ENCODE data around the gene NUDT22.
"Not testable (repeated sequence)": the region's sequence is repeated elsewhere in the genome, so short reads cannot be mapped to it uniquely, and the experiment has no call there.

NUDT22 gene

DNA sequence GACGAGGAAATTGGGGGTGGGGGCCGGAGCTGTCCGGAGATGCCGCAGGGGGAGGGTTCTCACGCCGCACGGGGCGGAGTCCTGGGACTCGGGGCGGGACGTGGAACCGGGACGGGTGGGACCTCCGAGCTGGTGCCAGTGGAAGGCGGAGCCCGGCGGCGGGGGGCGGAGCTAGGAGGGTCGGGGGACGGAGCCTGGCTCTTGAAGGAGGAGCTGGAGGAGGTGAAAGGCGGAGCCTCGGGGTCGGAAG is 15.1 kb downstream of the NUDT22 start:
- DNase-seq: peak; percentile 94 to 100 (median 99)

DNA sequence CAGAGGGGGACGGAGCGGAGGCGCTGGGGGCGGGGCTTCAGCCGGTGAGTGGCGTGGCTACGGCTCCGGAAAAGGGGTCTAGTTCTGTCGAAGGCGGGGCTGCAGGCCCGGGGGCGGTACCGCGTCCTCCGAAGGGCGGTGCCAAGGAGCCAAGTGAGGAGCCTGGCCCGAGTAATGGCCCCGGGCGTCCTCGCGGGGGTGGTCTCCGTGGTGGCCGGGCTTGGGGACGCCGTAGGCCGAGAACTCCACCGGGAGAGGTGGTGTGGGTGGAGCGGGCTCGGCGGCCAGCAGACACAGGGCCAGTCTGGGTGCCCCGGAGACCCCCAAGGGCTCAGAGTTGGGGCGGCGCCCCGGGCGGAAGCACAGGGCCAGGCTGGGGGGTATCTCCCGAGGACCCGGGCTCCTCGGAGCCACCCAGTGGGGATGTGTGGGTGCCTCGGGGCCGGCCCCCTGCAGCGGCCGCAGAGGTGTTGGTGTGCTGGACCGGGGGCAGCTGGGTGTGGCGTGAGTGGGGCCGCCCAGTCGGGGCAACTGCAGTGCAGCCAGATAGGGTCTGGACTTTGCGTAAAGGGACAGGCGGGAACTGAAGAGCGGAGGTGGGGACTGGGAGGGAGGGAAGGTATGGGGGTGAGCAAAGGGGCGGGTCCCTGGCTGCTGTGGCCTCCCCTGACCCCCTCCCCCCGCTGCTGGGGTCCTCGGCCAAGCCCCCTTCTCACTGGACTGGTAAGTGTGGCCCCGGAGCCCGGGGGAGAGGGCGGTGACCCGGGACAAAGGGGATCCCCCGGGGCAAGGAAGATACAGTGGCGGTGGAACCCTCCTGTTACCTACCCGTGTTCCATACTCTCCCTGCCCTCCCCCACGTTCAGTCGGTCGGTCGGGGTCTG is 15.7 kb downstream of the NUDT22 start:
- peak in 1 of 56 donors; percentile 48 for DNase-seq

DNA sequence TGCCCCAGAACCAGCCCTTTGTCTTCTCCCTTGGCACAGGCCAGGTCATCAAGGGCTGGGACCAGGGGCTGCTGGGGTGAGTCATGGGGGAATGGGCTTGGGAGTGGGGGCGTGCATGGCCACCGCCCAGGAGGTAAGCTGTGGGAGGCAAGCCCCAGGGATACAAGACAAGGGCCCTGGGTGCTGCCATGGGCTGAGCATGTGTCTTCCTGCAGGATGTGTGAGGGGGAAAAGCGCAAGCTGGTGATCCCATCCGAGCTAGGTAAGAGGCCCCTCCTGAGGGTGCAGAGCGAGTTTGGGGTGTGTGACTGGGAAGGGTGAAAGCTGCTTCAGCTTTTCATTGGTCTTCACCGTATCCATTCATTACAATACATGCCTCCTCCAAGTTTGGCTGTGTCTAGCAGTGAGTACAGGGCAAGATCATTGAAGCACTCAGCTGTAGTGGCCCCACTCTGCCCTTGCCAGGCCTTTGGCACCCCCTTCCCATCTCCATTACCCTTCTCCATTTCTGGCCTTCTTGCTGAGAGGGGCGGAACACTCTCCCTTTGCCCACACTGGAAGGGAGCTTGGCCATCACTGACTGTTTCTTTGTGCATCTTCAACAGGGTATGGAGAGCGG is 17.3 kb downstream of the NUDT22 start:
- no peak for DNase-seq

DNA sequence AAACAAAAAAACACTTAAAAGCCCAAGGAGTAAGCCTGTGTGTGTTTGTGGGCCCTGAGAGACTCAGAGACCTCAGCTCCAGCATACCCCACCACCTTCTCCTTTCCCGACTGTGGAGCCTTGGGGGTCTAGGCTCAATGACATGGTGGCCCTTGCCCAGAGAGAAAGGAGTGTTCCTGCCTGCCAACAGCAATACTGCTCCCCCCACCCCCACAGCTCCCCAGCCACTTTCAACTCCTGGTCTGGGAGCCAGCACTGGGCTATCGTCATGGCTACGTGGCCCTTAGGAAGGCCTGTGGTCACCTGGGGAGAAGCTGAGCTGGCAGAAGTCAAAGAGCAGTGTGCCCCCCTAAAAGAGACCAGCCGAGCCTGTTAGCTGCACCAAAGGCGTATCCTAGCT is 18.0 kb downstream of the NUDT22 start:
- DNase-seq: no peak

DNA sequence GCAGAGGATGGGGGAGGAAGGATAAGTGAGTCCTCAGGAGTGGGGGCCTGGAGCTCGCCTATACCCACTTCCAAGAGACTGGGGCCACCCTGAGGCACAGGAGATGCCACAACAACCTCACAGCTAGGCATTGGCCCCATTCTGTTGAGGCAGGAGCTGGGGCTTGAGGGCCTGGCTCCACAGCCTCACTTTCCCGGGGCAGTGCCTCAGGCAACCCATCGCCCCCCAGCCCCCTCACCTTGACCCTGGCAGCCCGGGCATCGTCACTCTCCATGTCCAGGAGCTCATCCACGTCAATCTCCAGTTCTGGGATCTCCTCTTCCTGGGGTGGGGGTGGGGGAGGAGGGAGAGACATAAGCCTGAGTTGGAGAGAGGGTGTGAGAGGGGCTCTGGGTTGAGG is 18.9 kb downstream of the NUDT22 start:
- DNase-seq: peak in 1 of 56 donors; percentile 14

DNA sequence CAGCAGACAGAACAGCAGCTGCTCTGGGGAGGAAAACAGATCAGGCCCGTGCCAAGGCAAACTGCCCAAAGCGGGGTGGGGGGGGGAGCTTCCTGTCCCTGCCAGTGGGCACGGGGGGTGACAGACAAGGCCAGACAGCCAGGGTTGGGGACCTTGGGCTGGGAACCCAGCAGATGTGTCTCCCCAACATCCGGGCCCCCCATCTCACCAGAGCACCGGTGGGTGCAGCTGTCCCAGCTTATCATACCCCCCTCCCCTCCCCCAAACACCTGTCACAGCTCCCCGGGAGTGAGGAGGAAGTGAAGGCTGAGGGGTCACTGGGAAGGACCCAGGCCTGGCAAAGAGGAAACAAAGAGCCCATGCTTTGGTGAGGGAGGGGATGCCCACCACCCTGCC is 19.3 kb downstream of the NUDT22 start:
- peak in 24 of 56 donors; percentile 16 to 64 (median 40) for DNase-seq

DNA sequence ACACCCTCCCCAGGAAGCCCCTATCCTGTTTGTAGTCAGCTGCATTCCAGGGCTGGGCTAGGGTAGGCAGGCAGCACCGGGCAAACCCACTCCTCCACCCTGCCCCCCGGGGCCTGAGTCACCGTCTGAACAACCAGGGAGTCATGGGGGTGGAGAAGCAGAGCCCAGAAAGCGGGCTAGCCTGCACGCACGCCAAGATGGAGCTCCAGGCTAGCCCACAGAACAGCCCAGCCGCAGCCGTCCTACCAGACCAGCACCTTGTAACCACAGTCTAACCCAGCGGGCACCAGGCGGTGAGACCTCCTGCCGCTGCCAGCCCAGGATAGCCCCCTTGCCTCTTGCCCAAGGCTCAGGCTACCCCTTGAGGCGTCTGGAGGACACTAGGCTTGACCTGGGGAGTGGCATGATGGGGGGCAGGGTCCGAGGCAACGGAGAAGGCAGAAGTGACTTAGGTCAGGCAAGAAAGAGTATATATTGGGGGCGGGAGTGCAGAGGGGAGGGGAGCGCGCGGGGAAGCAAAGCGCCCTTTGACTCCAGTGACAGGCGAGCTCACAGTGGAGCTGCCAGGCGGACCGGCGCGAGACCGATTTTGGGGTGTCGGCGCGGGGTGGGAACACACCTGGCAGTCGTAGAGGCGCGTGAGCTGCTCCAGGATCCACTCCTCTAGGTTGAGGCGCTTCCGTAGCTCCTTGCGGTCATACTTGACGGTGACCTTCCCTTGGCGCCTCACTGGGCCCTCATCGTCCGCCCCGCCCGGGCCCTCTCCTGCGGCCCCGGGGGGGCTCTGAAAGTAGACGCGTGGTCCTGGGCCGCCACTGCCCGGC is 19.9 kb downstream of the NUDT22 start:
- peak in 18 of 56 donors; percentile 11 to 55 (median 36) for DNase-seq

DNA sequence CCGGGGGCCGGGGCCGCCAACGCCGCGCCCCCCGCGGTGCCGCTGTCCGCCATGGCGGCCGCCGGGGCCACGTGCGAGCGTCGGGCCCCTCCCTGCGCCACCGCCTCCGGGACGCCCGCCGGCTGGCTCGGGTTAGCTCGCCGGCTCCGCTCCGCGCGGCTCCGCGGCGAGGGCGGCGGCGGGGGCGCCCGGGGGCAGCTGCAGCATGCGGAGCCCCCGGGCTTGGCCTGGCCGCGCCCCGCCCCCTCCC is 20.5 kb downstream of the NUDT22 start:
- DNase-seq: not testable (repeated sequence)

DNA sequence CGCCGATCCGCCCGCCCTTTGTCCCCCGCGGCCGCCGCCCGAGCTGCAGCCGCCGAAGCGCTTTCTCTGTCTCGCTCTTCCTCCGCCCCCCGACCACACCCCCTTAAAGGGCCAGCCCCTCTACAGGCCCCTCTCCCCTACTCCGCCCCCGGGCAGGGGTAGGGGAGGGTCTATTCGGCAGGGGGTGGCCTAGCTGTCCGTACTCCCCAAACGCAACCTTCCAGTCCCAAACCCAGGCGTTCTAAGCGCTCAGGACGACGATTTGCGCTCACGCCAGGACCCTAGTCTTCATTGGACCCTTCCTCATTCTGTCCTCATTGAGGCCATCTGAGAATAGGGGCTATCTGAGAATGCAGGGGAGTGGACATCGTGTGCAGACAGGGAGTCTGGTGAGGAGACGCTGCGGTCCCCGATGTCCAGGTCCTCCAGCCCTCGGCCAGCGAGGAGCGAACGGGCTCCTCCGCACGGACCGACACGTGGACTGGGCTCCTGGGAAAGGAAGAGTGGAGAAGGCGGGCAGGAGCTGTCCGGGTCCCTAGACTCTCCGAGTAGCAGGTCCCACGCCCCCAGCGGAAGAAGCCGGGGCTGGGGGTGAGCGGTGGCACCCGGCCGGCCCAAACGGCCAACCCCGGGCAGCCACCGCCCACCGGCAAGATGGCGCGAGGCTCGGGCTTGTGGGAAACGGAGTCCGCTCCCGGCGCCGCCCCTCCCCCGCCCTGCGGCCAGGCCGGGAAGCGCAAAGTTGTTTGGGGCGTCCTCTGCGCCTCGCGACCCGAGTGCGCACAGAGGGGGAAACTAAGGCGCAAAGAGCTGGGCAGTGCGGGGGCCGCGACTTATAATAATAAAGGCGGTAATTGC is 21.0 kb downstream of the NUDT22 start, which contains the start of gene PPP1R14B:
Gene PPP1R14B, minus strand, starts transcription at position 73 of the 858 bp plus-strand sequence. CDS start 270 bp downstream, outside the sequence.
- peak in 53 of 56 donors; percentile 36 to 90 (median 73) for DNase-seq

DNA sequence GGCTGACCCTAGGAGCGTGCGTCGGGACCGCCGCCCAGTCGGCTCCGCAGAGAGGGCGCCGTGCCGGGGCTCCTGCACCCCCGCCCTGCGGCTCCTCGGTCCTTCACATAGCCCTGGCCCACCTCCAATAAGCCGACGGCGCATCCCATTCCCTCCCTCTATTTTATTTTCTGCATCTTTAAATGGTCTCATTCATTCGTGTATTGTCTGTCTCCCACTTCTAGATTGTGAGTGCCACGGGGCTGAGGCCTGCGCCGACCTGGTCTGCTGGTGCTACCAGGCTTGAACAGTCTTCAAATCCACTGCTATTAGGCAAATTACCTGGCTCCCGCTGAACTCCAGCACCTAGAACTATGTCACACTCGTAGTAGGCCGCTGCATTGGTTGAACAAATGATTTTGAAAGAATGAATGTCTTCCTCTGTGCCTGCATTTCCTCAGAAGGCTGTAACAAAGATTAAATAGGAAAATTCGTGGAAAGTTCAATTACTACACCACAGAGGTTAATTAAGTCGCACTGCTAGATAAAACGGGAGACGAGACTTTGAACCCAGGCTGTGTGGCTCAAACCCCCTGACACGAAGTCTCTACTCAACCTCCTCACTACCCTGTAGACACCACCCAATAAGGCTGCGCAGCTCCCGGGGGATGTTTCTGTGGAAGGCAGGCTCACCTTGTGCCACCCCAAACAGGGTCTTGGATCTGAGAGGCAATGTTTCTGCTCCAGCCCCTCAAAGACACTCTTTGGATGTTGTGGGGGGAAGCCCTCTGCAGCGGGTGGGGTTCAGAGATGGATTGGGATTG is 21.9 kb downstream of the NUDT22 start:
- peak in 1 of 56 donors; percentile 84 for DNase-seq

DNA sequence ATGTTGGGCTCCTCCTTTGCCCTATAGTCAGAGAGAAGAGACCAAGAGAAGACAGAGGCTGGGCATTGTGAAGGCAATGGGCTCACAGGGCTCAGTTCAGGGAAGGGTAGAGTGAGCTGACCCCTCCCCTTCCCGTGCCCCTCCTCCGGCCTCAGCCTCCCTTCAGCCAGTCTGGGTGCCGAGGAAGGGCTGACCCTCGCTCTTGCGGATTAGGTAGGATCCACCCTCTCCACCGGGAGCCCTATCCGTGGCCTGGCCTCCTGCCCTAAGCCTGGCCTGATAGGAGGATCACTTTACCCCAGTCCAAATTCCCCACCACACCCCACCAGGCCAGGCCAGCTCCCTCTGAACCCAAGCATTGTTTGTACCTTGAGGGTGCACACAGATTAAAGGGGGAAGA is 22.5 kb downstream of the NUDT22 start:
- no peak for DNase-seq

DNA sequence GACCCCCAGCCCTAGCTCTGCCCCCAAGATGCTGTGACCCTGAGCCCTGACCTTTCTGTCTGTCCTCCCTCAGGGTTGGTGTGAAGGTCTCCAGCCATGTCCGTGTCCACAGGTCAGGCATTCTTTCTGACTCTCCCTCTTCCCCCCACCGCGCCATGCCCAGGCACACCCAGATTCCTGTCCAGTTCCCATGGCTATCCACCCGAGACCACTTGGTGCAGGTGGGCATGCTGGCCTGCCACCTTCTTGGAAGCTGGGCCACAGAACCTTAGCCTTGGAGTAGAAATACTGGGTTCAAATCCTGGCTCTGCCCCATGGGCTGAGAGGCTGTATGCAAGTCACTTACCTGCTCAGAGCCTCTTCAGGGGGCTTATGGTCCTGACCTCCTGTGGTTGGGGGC is 23.0 kb downstream of the NUDT22 start:
- no peak for DNase-seq

DNA sequence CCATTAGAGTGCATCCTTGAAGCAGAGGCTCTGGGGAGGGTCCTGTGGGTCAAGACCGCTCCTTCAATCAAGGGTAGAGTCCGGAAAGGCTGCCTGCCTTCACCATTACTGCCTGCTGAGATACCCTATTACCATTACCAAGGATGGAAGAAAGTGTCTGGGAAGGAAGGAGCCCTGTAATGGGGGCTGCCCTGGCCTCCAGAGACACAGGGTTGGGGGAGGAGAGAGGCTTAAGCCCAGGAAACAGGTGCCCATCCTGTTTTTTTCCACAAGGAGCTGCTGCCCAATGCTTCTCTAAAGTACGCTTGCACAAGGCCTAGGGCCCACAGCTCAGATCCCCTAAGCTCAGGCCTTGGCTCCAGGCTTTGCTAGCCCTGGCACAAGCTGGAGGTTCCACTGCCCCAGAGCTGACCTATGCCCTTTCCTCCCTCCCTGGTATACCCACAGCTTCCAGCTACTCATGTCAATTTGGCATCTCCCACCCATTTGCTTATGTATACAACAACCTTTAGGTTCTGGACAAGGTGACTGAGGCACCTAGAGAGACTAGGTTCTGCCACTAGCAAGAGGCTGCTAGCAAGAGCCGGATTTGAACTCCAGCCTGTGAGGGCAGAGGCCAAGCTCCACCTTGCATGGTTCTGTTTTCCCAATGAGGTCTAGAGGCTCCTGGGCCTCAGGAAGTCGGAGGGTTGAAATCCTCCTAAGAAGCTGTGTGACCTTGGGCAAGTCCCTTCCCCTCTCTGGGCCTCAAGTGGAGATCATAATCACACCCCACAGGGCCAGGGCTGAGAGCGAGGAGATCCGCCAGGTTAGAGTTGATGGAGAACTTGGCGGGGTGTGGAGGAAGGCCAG is 23.7 kb downstream of the NUDT22 start:
- DNase-seq: no peak

DNA sequence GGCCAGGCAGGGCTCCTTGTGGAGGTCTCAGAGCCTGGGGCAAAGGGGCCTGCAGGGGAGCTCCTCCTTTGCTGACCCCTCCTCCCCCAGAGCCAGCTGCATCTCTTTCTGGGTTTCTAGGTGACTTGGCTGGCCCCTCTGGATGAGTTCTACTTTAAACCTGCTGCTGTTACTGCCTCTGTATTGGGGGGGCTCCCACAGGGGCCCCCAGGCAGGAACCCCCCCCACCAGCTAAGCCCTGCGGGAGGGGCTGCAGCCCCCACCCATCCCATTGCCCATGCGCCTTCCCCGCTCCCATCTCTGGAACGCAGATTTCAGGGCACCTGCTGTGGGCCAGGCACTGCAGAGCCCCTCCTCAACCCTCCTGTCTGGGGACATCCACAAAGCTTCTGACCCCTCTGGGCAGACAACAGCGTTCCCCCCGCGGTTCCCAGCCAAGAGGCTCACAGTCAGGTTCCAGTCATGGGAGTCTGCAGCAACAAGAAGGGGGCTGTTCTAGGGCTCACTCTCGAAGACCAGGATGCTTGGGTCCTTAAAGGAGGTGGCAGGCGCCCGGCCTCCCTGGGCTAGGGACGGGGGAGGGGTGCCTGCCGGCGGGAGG is 24.4 kb downstream of the NUDT22 start:
- no peak for DNase-seq

DNA sequence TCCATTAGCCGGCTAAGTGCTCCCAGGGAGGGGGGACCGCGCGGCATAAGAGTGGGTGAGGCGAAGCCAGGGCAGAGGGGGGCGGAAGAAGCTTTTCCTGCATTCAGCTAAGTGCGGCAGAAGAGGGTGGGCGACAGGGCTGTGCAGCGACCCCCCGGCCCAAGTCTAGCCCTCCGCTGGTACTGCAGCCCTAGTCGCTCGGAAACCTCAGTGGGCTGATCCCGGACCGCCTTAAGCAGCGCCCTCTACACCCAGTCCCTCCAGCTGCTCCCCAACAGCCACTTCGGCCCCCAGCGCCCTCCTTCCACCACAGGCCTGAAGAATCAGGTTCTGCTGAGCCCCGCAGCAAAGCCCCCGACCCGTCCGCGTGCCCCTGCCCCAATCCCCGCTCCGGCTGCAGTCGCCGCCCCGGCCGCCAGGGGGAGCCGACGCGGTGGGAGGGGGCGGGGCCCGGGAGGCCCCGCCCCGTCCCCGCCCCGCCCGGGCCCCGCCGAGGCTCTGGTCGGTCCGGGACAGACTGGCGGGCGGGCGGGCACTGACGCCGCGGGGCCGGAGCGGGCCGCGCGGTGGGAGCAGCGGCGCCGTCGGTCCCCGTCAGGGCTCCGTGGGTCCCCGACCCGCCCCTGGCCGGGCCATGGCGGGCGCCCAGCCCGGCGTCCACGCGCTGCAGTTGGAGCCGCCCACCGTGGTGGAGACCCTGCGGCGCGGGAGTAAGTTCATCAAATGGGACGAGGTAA is 25.1 kb downstream of the NUDT22 start, which contains the start of gene PLCB3:
Gene PLCB3, plus strand, starts transcription at position 515 of the 737 bp plus-strand sequence. Its CDS starts 120 bp downstream, at position 635.
- DNase-seq: peak in 26 of 56 donors; percentile 18 to 69 (median 38)

DNA sequence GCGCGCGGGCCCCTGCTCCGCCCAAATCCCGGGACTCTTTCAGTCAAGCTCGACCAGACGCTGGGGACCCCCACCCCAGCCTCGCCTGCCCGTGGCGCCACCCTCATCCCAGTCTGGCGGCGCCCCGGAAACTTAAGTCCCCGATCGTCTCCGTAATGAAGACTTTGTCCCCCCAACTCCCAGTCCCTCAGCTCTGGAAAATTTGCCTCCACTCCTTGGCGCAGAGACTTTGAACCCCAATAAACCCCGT is 25.6 kb downstream of the NUDT22 start:
- DNase-seq: no peak

DNA sequence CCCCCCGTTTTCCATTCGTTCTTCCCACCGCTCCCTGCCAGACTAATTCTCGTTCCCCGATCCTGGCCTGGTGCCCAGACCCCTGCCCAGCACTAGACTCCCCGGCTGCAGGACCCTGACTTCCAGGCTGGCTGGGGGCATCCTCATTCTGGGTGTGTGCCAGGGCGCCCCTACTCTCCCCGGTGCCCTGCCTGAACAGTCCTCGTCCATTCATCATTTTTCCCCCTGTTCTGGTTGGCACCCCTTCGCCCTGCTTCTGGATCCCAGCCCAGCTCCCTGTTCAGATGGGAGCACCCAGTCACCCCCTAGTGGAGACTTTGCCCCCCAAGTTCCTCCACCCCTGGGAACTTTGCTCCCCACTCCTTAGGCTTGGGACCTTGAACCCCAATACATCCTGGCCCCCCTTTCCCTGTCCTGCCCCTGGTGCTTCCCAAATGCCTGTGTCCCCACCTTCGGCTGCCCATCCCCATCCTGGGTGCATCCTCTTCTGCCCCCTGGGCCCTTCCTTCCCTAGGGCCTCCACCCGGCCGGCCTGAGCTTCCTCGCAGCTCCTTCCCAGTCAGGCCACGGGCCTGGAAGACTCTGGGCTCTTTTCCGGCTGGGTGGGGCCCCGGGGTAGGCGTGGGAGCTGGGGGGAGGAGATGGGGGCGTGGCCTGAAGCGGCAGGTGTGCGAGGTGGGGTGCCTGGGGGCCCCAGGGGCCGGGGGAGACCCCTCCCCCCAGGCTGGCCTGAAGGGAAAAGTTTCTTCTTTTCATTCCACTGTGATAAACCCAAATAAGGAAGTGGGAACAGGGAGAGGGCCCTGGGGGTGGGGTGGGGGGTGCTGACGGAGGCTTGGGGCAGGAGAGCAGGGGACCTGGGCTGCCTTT is 26.2 kb downstream of the NUDT22 start:
- peak in 3 of 56 donors; percentile 13 to 40 (median 18) for DNase-seq
